NCI-H1092 treated with DMSO at 0.1 percent for 48 hours (cell line): ENCODE data around the gene C16orf74.

Experiments
- DNase-seq: peaks from one replicate; lab custom pipeline; 2025; lab: John Stamatoyannopoulos, UW

Gene C16orf74

GRCh38 chr16:85749771-85750145 lies 1.1 kb downstream of the C16orf74 start:
- no peak for DNase-seq

- no peak for DNase-seq
Measured at GRCh38 chr16:85746460-85747215, 4.3 kb downstream of the C16orf74 start.

GRCh38 chr16:85738923-85739715 lies 11.8 kb downstream of the C16orf74 start:
- DNase-seq = no peak

GRCh38 chr16:85736921-85737320 lies 14.0 kb downstream of the C16orf74 start:
- no peak for DNase-seq

GRCh38 chr16:85735946-85736345 lies 14.9 kb downstream of the C16orf74 start:
- no peak for DNase-seq

- DNase-seq = no peak
Measured at GRCh38 chr16:85735225-85735635, 15.7 kb downstream of the C16orf74 start.

- no peak for DNase-seq
Measured at GRCh38 chr16:85734311-85735017, 16.4 kb downstream of the C16orf74 start.

GRCh38 chr16:85733839-85734170 lies 17.1 kb downstream of the C16orf74 start:
- no peak for DNase-seq

- no peak for DNase-seq
Measured at GRCh38 chr16:85733155-85733838, 17.6 kb downstream of the C16orf74 start.

GRCh38 chr16:85731179-85731578 lies 19.7 kb downstream of the C16orf74 start:
- no peak for DNase-seq

- DNase-seq = no peak
Measured at GRCh38 chr16:85730186-85730465, 20.8 kb downstream of the C16orf74 start.

- no peak for DNase-seq
Measured at GRCh38 chr16:85729452-85730185, 21.3 kb downstream of the C16orf74 start.

GRCh38 chr16:85728879-85729278 lies 22.0 kb downstream of the C16orf74 start:
- no peak for DNase-seq

- peak; percentile 12 for DNase-seq
Measured at GRCh38 chr16:85724936-85725335, 26.0 kb downstream of the C16orf74 start.

- peak; percentile 6 for DNase-seq
Measured at GRCh38 chr16:85724126-85724879, 26.6 kb downstream of the C16orf74 start.

- no peak for DNase-seq
Measured at GRCh38 chr16:85722128-85722893, 28.6 kb downstream of the C16orf74 start.

- DNase-seq = no peak
Measured at GRCh38 chr16:85720302-85720637, 30.6 kb downstream of the C16orf74 start.

- no peak for DNase-seq
Measured at GRCh38 chr16:85719605-85720301, 31.1 kb downstream of the C16orf74 start.

- no peak for DNase-seq
Measured at GRCh38 chr16:85718682-85719081, 32.2 kb downstream of the C16orf74 start.

- no peak for DNase-seq
Measured at GRCh38 chr16:85718153-85718477, 32.8 kb downstream of the C16orf74 start.
